Loucy (cell line): ENCODE results near the gene LCN10.

Source experiments
- H2AFZ ChIP-seq: fragments of 200-600 bp; sonication (generic); 2 replicates; pipeline ENCODE4 v1.6.0; 2016; ENCODE audit warnings: antibody characterized with exemption, mild to moderate bottlenecking, low read length, moderate library complexity
- H3F3A ChIP-seq: fragments of 200-600 bp; 2 replicates; pipeline ENCODE4 v1.6.0; 2016; ENCODE audit warnings: antibody characterized with exemption, low read depth, mild to moderate bottlenecking
- H3K27me3 ChIP-seq: fragments of 200-600 bp; sonication (generic); 2 replicates; pipeline ENCODE4 v1.6.1; 2014; ENCODE audit warnings: low read length, mild to moderate bottlenecking; ENCODE audit not compliant: insufficient read depth, poor library complexity, severe bottlenecking
- H3K36me3 ChIP-seq: fragments of 200-600 bp; sonication (generic); 2 replicates; pipeline ENCODE4 v1.6.1; 2016; ENCODE audit warnings: low read length; ENCODE audit not compliant: insufficient read depth
- H3K4me1 ChIP-seq: fragments of 200-600 bp; sonication (generic); 2 replicates; pipeline ENCODE4 v1.5.1; 2014; ENCODE audit warnings: low read length, mild to moderate bottlenecking; ENCODE audit not compliant: insufficient read depth, poor library complexity, severe bottlenecking
- H3K4me2 ChIP-seq: fragments of 200-600 bp; sonication (generic); 2 replicates; pipeline ENCODE4 v1.6.0; 2014; ENCODE audit warnings: antibody characterized with exemption, low read length, low read depth, mild to moderate bottlenecking; ENCODE audit not compliant: poor library complexity, severe bottlenecking
- H3K4me3 ChIP-seq: fragments of 200-600 bp; sonication (generic); 2 replicates; pipeline ENCODE4 v1.5.1; 2014; ENCODE audit warnings: low read length, mild to moderate bottlenecking, mixed read lengths; ENCODE audit not compliant: poor library complexity, severe bottlenecking
- H3K79me2 ChIP-seq: fragments of 200-600 bp; sonication (generic); 2 replicates; pipeline ENCODE4 v1.6.1; 2014; ENCODE audit warnings: low read length; ENCODE audit not compliant: insufficient read depth
- H3K9ac ChIP-seq: fragments of 200-600 bp; sonication (generic); 2 replicates; pipeline ENCODE4 v1.6.0; 2014; ENCODE audit warnings: mild to moderate bottlenecking, low read depth, low read length, moderate library complexity; ENCODE audit not compliant: poor library complexity, severe bottlenecking
- H3K9me2 ChIP-seq: fragments of 200-600 bp; sonication (generic); replicated peaks from 2 replicates; pipeline ENCODE4 v1.6.1; 2016; ENCODE audit warnings: low read depth, low read length, mixed read lengths
- H3K9me3 ChIP-seq: fragments of 200-600 bp; sonication (generic); 2 replicates; pipeline ENCODE4 v1.6.1; 2014; ENCODE audit warnings: mild to moderate bottlenecking, antibody characterized with exemption, low read length, low read depth; ENCODE audit not compliant: insufficient read depth
- H4K20me1 ChIP-seq: fragments of 200-600 bp; sonication (generic); 2 replicates; pipeline ENCODE4 v1.6.0; 2014; ENCODE audit warnings: antibody characterized with exemption, low read length, mild to moderate bottlenecking; ENCODE audit not compliant: insufficient read depth, poor library complexity, severe bottlenecking
- CTCF ChIP-seq: fragments of 200-600 bp; sonication (generic); conservative IDR thresholded peaks from 2 replicates; pipeline ENCODE4 v1.5.1; 2014; ENCODE audit warnings: mild to moderate bottlenecking, antibody characterized with exemption, low read length
- EZH2phosphoT487 ChIP-seq: fragments of 200-600 bp; IDR thresholded peaks from 2 replicates; pipeline ENCODE4 v1.6.1; 2018; ENCODE audit warnings: antibody characterized with exemption, mild to moderate bottlenecking, moderate library complexity, borderline replicate concordance

The LCN10 gene

GRCh38 chr9:136764301-136764891 lies 21.7 kb upstream of the LCN10 start, which contains the start of gene LCN15:
TSS of gene LCN15 (minus strand) at chr9:136764518. CDS start at chr9:136764488, 30 bp downstream.
- H3K9ac ChIP-seq: no peak within 1 kb of the TSS
- no peaks in the 10 kb centered on the region for H4K20me1 ChIP-seq
- H3F3A ChIP-seq: no peaks in the 10 kb centered on the region
- H3K9me2 ChIP-seq: no peaks in the 10 kb centered on the region
- no peaks in the 10 kb centered on the region for H3K9me3 ChIP-seq
- TF ChIP-seq EZH2phosphoT487 (no peak), CTCF (no peak)
- H3K4me1 ChIP-seq: no peaks in the 10 kb centered on the region
- H3K36me3 ChIP-seq: no peaks in the 10 kb centered on the region
- H3K4me2 ChIP-seq: no peak within 1 kb of the TSS
- no peak within 1 kb of the TSS for H3K4me3 ChIP-seq
- no peak within 1 kb of the TSS for H2AFZ ChIP-seq
- no peaks in the 10 kb centered on the region for H3K27me3 ChIP-seq
- H3K79me2 ChIP-seq: no peaks in the 10 kb centered on the region

GRCh38 chr9:136763649-136764035 lies 20.9 kb upstream of the LCN10 start:
- no peak overlapping the region for H3K4me2 ChIP-seq
- H3F3A ChIP-seq: no peaks in the 10 kb centered on the region
- no peaks in the 10 kb centered on the region for H3K79me2 ChIP-seq
- no peaks in the 10 kb centered on the region for H3K27me3 ChIP-seq
- no peak for TF ChIP-seq CTCF
- TF ChIP-seq EZH2phosphoT487: no peak
- H3K4me1 ChIP-seq: no peaks in the 10 kb centered on the region
- H3K9me2 ChIP-seq: no peaks in the 10 kb centered on the region
- H3K9ac ChIP-seq: no peak overlapping the region
- no peaks in the 10 kb centered on the region for H4K20me1 ChIP-seq
- no peak overlapping the region for H2AFZ ChIP-seq
- no peak overlapping the region for H3K4me3 ChIP-seq
- no peaks in the 10 kb centered on the region for H3K9me3 ChIP-seq
- no peaks in the 10 kb centered on the region for H3K36me3 ChIP-seq

GRCh38 chr9:136762915-136763648 lies 20.3 kb upstream of the LCN10 start:
- no peaks in the 10 kb centered on the region for H3K79me2 ChIP-seq
- TF ChIP-seq EZH2phosphoT487 (no peak), CTCF (no peak)
- H3K4me1 ChIP-seq: no peaks in the 10 kb centered on the region
- H3K27me3 ChIP-seq: no peaks in the 10 kb centered on the region
- H3K9ac ChIP-seq: no peak overlapping the region
- H3K9me2 ChIP-seq: no peaks in the 10 kb centered on the region
- H3K4me2 ChIP-seq: no peak overlapping the region
- no peak overlapping the region for H3K4me3 ChIP-seq
- no peak overlapping the region for H2AFZ ChIP-seq
- H4K20me1 ChIP-seq: no peaks in the 10 kb centered on the region
- H3K9me3 ChIP-seq: no peaks in the 10 kb centered on the region
- H3F3A ChIP-seq: no peaks in the 10 kb centered on the region
- H3K36me3 ChIP-seq: no peaks in the 10 kb centered on the region
